Measurements from ENCODE around the gene FOXN1. TPM values are rescaled to one million over a fixed set of nuclear protein-coding genes. Genes with fewer than 3 reads are reported as not detected.

The FOXN1 gene
- total RNA-seq, 1 donor from 2014 or later: not detected

DNA sequence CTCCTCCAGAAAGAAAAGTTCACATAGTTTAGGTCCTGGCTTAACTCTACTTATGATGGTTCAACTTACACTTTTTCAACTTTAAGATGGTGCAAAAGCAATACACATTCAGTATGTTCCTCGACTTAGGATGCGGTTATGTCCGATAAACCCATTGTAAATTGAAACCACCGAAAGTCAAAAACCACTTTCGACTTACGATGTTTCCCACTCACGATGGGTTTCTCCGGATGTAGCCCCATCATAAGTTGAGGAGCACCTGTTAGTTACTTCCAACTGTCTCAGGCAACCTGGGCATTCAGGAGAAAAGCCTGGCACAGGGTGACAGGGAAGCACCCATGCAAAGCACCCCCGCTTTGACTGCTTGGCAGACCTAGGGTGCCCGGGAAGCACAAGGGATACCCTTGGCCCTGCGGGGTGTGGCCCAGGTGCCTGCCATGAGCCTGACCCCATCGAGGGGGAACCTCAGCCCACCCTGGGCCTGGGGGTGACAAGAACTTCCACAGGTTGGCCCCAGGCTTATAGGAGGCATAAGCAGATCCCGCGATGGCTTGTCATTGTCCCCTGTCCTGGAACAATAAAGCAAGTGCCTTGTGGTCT, 32.2 kb downstream of the FOXN1 start:
- no peak for DNase-seq (ENCODE audit: low read depth)
- Histone ChIP-seq H3K27me3 (ENCODE audit: control insufficient read depth, insufficient read depth, low read length) (peaks cover 15% of the 10 kb centered on the region), H3K4me3 (ENCODE audit: low read depth, low read length) (no peak overlapping the region), H3K36me3 (ENCODE audit: control insufficient read depth, insufficient read depth, low read length) (no peaks in the 10 kb centered on the region)
- no peak for TF ChIP-seq CTCF (IDR thresholded peaks at IDR 0.05; ENCODE audit: insufficient read depth, low read length, poor library complexity, severe bottlenecking)

GRCh38 chr17:28540231-28540630, 34.1 kb downstream of the FOXN1 start:
- no peak for DNase-seq (ENCODE audit: low read depth)
- TF ChIP-seq CTCF (IDR thresholded peaks at IDR 0.05; ENCODE audit: insufficient read depth, low read length, poor library complexity, severe bottlenecking): no peak
- Histone ChIP-seq H3K27me3 (ENCODE audit: control insufficient read depth, insufficient read depth, low read length) (peaks cover 10% of the 10 kb centered on the region), H3K36me3 (ENCODE audit: control insufficient read depth, insufficient read depth, low read length) (no peaks in the 10 kb centered on the region), H3K4me3 (ENCODE audit: low read depth, low read length) (no peak overlapping the region)

GRCh38 chr17:28541439-28541838, 35.3 kb downstream of the FOXN1 start:
- Histone ChIP-seq H3K4me3 (ENCODE audit: low read depth, low read length) (no peak overlapping the region), H3K36me3 (ENCODE audit: control insufficient read depth, insufficient read depth, low read length) (no peaks in the 10 kb centered on the region), H3K27me3 (ENCODE audit: control insufficient read depth, insufficient read depth, low read length) (peaks cover 9% of the 10 kb centered on the region)
- DNase-seq (ENCODE audit: low read depth): no peak
- no peak for TF ChIP-seq CTCF (IDR thresholded peaks at IDR 0.05; ENCODE audit: insufficient read depth, low read length, poor library complexity, severe bottlenecking)

- Histone ChIP-seq H3K4me3 (ENCODE audit: low read depth, low read length) (no peak overlapping the region), H3K27me3 (ENCODE audit: control insufficient read depth, insufficient read depth, low read length) (no peaks in the 10 kb centered on the region), H3K36me3 (ENCODE audit: control insufficient read depth, insufficient read depth, low read length) (no peaks in the 10 kb centered on the region)
- no peak for DNase-seq (ENCODE audit: low read depth)
- no peak for TF ChIP-seq CTCF (IDR thresholded peaks at IDR 0.05; ENCODE audit: insufficient read depth, low read length, poor library complexity, severe bottlenecking)
Observed at GRCh38 chr17:28544402-28545140, 38.4 kb downstream of the FOXN1 start.

- TF ChIP-seq CTCF (IDR thresholded peaks at IDR 0.05; ENCODE audit: insufficient read depth, low read length, poor library complexity, severe bottlenecking): no peak
- H3K36me3 ChIP-seq (ENCODE audit: control insufficient read depth, insufficient read depth, low read length): no peaks in the 10 kb centered on the region
- no peak overlapping the region for H3K4me3 ChIP-seq (ENCODE audit: low read depth, low read length)
- H3K27me3 ChIP-seq (ENCODE audit: control insufficient read depth, insufficient read depth, low read length): no peaks in the 10 kb centered on the region
- DNase-seq (ENCODE audit: low read depth): no peak
Observed at GRCh38 chr17:28545141-28545503, 39.0 kb downstream of the FOXN1 start.
